IPS-15b (cell line): ENCODE results near the gene TBC1D21.

Experiments
- H3K27me3 ChIP-seq: one replicate; pipeline ENCODE4 v1.6.1; 2013; ENCODE audit warnings: low read length; ENCODE audit not compliant: control insufficient read depth, insufficient read depth
- H3K36me3 ChIP-seq: one replicate; pipeline ENCODE4 v1.6.1; 2013; ENCODE audit warnings: low read length; ENCODE audit not compliant: control insufficient read depth, insufficient read depth
- H3K4me1 ChIP-seq: one replicate; pipeline ENCODE4 v1.6.1; 2013; ENCODE audit warnings: mild to moderate bottlenecking, low read length; ENCODE audit not compliant: control insufficient read depth, insufficient read depth
- H3K4me3 ChIP-seq: one replicate; pipeline ENCODE4 v1.5.1; 2013; ENCODE audit warnings: low read depth, low read length
- H3K9ac ChIP-seq: one replicate; pipeline ENCODE4 v1.6.1; 2013; ENCODE audit warnings: low read depth, mild to moderate bottlenecking, low read length
- H3K9me3 ChIP-seq: one replicate; pipeline ENCODE4 v1.6.1; 2013; ENCODE audit warnings: mild to moderate bottlenecking, low read length; ENCODE audit not compliant: control insufficient read depth, insufficient read depth

Gene TBC1D21

DNA sequence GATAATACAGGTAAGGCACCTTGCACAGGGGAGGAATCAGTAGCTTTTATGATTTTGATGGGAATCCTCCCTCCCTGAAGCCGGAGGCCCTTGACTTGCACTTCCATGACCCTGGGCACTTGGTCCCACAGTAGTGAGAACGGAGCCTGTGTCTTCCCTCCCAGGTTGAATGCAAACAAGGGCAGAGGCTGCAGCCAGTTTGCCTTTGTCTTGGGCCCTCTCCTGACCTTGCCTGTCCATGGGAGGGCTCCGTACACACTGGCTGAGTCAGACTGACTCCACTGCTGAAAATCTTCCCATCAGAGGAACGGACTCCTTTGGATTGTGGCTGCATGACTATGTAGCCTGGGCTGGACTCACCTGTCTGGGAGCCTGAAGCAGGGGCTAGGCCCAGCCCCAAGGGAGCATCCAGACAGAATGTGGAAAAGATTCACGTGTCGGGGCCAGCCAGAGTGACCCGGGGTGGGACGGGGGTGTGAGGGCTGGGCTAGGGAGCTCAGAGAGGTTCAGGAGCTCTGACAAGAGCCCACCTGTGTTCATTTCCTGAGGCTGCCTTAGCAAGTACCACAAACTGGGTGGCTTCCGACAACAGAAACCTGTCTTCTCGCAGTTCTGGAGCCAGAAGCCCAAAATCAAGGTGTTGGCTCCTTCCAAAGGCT, 9.5 kb downstream of the TBC1D21 start:
- H3K27me3 ChIP-seq, result no peaks in the 10 kb centered on the region

DNA sequence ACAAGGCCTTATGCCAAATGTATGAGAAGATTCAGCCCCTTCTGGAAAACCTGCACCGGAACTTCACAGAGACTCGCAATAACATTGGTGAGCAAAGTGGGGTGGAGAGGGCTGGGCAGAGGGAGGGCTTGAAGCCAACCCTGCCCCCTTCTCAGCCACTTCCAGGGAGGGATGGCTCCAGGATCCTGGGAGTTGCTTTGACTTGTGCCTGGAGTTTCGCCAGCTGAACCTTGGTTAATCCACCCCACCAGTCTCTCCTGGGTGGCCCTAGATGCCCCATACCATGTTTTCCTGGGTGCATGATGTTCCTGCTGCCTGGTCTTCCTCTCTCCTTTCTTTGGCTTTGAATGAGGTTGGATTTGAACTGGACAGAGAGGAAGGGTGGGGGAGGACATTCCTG, 10.8 kb downstream of the TBC1D21 start:
- no peaks in the 10 kb centered on the region for H3K9me3 ChIP-seq
- H3K4me3 ChIP-seq, result no peak overlapping the region
- H3K36me3 ChIP-seq, result no peaks in the 10 kb centered on the region
- H3K9ac ChIP-seq, result no peak overlapping the region
- no peaks in the 10 kb centered on the region for H3K4me1 ChIP-seq
- H3K27me3 ChIP-seq, result no peaks in the 10 kb centered on the region

More for the DNA sequence above, 9.5 kb downstream of the TBC1D21 start:
- no peaks in the 10 kb centered on the region for H3K4me1 ChIP-seq
- no peaks in the 10 kb centered on the region for H3K9me3 ChIP-seq
- H3K36me3 ChIP-seq, result no peaks in the 10 kb centered on the region
- H3K4me3 ChIP-seq, result no peak overlapping the region
- H3K9ac ChIP-seq, result no peak overlapping the region

DNA sequence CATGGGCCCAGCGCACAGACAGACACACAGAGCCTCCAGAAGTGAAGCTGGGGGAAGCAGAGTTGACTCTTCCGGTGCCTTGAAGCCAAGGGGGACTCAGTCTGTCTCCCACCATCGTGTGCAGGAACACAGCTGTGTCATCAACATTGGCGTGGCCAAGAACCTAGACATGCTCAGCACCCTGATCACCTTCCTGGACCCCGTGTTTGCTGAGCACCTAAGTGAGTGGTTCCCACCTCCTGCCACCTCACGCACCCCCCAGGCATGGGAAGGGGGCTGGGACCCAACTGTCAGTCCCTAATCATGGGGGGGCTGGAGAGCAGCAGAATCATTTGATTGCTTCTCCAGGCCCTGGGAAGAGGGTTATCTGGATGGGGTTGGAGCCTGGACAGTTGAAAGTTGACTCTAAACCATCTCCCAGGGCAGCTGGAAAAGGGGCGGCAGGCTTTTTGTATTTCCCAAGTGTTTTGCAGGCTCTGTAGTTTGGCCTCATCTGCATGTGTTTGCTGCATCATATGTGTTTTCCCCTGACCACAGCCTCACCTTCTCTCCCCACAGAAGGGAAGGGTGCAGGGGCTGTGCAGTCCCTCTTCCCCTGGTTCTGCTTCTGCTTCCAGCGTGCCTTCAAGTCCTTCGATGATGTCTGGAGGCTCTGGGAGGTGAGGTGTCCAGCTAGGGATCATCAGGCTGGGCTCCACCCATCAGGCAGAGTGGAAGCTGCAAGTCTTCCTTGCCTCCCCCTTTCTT, 12.8 kb downstream of the TBC1D21 start:
- H3K4me1 ChIP-seq, result no peaks in the 10 kb centered on the region
- H3K4me3 ChIP-seq, result no peak overlapping the region
- no peak overlapping the region for H3K9ac ChIP-seq
- no peaks in the 10 kb centered on the region for H3K36me3 ChIP-seq
- H3K9me3 ChIP-seq, result no peaks in the 10 kb centered on the region
- H3K27me3 ChIP-seq, result no peaks in the 10 kb centered on the region

DNA sequence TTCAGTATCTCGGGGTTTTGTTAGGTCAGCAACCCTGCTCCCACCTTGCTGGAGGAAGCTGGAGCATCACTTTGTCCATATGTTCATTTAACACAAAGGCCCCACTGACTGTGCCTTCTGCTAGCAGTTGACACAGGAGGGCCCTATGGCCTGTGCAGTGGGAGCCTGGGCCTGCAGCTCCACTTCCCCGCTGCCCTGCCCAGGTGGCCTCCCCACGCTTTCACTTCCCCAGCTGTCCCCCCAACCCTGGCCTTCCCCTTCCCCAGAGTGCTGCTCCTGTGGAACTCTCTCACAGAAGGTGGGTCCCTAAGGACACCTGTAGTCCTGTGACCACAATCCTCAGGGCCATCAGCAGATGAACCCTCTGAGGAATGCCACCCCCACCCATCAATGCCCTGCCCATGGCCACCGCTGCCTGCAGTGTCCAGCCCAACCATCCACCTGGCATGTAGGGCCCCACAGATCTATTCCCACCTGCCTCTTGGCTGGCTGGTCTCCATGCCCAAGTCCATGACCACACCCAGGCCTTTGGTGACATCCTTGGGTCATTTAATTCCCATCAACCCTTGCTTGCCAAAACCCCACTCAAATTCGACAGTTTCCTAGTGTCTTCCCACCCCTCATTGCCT, 13.5 kb downstream of the TBC1D21 start:
- Histone ChIP-seq H3K9me3 (no peaks in the 10 kb centered on the region), H3K4me1 (no peaks in the 10 kb centered on the region), H3K36me3 (no peaks in the 10 kb centered on the region), H3K9ac (no peak overlapping the region), H3K4me3 (no peak overlapping the region), H3K27me3 (no peaks in the 10 kb centered on the region)

DNA sequence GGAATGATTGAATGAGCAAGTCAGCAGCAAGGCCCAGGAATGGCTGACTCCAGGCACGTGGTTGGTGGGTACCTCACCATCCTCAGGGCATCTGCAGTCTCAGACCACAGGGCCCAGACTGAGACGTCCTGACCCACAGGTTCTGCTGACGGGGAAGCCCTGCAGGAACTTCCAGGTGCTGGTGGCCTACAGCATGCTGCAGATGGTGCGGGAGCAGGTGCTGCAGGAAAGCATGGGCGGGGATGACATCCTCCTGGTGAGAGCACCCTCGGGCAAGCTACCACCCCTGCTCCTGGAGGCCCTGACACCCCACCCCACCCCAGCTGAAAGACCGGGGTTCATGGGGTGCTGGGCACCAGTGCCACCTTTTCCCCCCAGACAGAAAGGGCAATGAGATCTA, 14.1 kb downstream of the TBC1D21 start:
- Histone ChIP-seq H3K4me1 (no peaks in the 10 kb centered on the region), H3K36me3 (no peaks in the 10 kb centered on the region), H3K9ac (no peak overlapping the region), H3K9me3 (no peaks in the 10 kb centered on the region), H3K27me3 (no peaks in the 10 kb centered on the region), H3K4me3 (no peak overlapping the region)

DNA sequence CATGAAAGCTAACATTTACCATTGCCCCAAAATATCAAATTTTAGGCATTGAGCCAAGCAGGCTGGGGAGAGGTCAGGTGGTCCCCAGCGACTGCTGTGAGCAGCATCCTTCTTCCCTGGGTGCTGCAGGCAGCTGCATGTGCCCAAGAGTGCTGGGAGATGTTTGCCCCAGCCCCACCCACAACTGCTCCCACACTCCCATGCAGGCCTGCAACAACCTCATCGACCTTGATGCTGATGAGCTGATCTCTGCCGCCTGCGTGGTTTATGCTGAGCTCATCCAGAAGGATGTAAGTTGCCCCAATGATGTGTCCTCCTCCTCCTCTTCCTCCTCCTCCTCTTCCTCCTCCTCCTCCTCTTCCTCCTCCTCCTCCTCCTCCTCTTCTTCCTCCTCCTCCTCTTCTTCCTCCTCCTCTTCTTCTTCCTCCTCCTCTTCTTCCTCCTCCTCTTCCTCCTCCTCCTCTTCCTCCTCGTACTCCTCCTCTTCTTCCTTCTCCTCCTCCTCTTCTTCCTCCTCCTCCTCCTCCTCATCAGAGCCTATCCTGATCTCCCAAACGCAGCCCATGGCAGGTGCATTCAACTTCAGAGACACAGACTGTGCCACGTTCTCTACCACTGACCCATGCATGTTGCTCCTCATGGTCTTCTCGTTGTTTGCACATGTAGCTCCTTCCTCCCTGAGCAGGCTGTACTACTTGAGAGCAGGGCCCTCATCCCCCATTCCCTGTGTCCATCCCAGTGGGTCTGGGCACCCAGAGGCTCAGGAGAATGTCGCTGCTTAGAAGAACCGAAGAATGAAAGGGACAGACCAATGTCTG, 15.1 kb downstream of the TBC1D21 start:
- Histone ChIP-seq H3K27me3 (no peaks in the 10 kb centered on the region), H3K9ac (no peak overlapping the region), H3K4me1 (no peaks in the 10 kb centered on the region), H3K9me3 (no peaks in the 10 kb centered on the region), H3K36me3 (no peaks in the 10 kb centered on the region), H3K4me3 (no peak overlapping the region)

DNA sequence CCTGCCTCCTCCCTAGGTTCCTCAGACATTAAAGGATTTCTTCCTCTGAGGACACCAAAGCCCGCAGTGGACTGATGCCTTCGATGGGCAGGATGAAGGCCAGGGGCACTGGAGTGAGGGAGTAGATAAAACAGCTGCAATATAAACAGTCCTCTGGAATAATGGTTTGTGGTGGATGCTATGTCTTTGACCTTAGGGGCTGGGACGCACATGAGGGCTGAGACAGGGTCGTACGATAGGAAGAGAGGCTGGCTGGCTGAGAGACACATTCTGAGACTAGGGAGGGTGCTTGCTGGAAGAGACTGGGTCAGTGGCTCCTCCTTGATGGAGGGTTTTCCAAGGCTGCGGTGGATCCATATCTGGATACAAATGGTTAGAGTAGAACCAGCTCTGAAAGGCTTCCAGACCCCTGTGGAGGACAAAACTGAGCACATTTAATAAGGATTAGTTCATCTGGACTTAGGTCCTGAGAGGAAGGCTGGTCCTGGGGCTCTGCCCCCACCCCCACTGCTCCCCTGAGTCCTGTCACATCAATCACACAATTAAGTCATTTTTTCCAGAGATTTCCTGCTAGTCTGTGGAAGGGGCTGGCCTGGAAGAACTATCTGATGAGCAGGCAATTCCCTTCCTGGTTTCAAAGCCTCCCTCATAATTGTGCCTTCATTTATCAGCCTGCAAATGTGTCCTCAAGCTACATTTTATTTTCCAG, 15.8 kb downstream of the TBC1D21 start:
- no peak overlapping the region for H3K4me3 ChIP-seq
- H3K9me3 ChIP-seq, result no peaks in the 10 kb centered on the region
- H3K9ac ChIP-seq, result no peak overlapping the region
- H3K27me3 ChIP-seq, result no peaks in the 10 kb centered on the region
- H3K4me1 ChIP-seq, result no peaks in the 10 kb centered on the region
- H3K36me3 ChIP-seq, result no peaks in the 10 kb centered on the region

DNA sequence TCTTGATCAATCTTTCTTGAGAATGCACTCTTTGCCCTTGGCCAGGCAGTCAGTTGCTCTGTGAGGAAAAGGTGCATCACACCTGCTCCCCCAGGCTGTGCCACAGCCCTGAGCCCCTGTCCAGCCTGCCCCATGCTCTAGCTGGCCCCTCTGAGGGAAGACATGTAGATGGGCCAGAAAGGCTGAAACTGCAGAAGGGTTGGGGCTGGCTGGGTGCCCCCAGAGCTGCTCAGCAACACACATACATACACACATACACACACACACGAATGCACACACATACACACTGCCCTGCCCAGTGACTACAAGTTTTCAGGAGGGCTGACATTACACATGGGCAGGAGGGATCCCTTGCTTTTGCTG, 16.4 kb downstream of the TBC1D21 start:
- Histone ChIP-seq H3K4me3 (no peak overlapping the region), H3K4me1 (no peaks in the 10 kb centered on the region), H3K27me3 (no peaks in the 10 kb centered on the region), H3K9ac (no peak overlapping the region), H3K36me3 (no peaks in the 10 kb centered on the region), H3K9me3 (no peaks in the 10 kb centered on the region)

DNA sequence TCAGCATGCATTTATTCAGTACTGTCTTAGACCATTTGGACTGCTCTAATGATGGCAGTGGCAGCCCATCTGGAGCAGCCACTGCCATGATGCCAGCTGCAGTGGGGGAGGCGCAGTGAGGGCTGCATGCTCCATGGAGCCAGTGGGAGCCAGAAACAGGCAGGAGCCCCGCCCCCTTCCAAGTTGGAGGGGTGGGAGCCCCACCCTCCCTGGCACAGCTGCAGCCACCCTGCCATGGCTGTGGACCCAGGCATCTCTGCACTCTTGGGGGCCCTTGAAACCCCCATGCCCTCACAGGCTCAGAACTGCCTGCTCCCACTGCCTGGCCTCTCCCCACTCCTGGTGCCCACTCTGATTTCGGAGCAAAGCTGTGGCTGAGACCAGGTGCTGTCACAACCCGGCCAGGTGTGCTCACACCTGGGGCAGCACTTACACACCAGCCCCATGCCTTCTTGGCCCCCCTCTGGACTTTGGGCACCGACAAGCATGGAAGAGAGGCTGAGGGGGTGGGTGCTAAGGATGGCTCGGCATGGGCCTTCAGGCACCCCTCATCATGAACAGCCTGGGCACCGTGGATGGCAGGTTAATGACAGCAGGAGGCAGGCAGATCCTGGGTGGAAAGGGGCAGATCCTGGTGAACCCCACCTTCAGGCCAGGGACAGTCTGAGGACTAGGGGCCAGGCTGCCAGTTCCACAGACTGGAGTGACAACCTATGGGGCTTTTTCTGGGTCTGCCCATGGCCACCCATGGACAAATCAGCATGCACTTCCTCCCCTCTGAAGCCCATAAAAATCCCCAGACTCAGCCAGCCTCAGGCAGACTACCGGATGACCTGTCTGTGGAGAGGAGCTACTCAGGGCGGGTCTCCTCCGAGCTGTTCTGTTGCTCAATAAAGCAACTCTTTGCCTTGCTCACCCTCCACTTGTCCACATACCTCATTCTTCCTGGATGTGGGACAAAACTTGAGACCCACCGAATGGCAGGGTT, 18.3 kb downstream of the TBC1D21 start:
- Histone ChIP-seq H3K36me3 (no peaks in the 10 kb centered on the region), H3K4me3 (no peak overlapping the region), H3K27me3 (no peaks in the 10 kb centered on the region)

DNA sequence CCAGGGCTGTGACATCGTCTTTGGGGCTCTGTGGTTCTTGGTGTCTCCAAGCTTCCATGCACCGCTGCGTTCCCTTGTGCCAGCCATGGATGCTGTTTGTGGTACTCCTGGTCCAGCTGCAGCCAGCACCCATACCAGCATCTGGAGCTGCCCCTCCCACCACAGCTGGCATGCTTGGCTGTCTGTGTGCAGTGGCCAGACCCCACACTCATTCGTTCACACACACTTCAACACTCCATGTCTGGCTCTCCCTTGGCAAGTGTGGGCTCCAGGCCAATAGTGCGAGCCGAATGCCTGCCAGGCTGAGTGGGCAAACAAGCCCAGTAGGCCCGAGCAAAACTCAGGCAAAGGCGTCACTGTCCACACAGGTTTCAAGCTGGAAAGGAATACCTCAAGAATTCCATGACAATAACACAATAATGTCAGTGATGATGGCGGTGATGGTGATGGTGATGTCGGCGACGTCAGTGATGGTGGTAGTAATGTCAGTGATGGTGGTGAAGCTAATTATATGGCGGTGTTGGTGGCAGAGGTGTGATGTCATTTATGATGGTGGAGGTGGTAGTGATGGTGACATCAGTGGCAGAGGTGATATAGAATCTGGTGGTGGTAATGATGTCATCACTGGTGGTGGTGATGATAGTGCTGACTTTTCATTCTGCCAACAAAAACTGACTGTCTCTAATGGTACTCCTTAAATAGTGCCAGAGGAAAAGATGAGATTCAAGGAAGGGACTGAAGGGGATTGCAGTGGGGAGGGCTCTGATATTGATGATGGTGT, 19.3 kb downstream of the TBC1D21 start:
- Histone ChIP-seq H3K9me3 (no peaks in the 10 kb centered on the region), H3K9ac (no peak overlapping the region), H3K36me3 (no peaks in the 10 kb centered on the region), H3K27me3 (no peaks in the 10 kb centered on the region), H3K4me3 (no peak overlapping the region), H3K4me1 (no peaks in the 10 kb centered on the region)

More for the DNA sequence above, 18.3 kb downstream of the TBC1D21 start:
- Histone ChIP-seq H3K4me1 (no peaks in the 10 kb centered on the region), H3K9me3 (no peaks in the 10 kb centered on the region), H3K9ac (no peak overlapping the region)
